Duodenal mucosa (tissue), 2 donors: ENCODE data around the gene CREB1.
"Not testable (repeated sequence)": the region's sequence is repeated elsewhere in the genome, so short reads cannot be mapped to it uniquely, and the experiment has no call there.

Source experiments
- H3K27ac ChIP-seq: one replicate; pipeline ENCODE4 v1.7.0; 2013; ENCODE audit warnings: low read depth, low read length
- H3K27me3 ChIP-seq, 2 donors: one replicate each; pipeline ENCODE4 v1.7.0; 2013; ENCODE audit warnings: low read length in 2 of 2, control low read depth in 1 of 2; ENCODE audit not compliant: insufficient read depth in 2 of 2, control insufficient read depth in 1 of 2
- H3K36me3 ChIP-seq, 2 donors: one replicate each; pipeline ENCODE4 v1.7.0; 2013; ENCODE audit warnings: low read length in 2 of 2, control low read depth in 1 of 2; ENCODE audit not compliant: insufficient read depth in 2 of 2, control insufficient read depth in 1 of 2
- H3K4me1 ChIP-seq, 2 donors: one replicate each; pipeline ENCODE4 v1.7.0; 2013; ENCODE audit warnings: low read length in 2 of 2, control low read depth in 1 of 2; ENCODE audit not compliant: insufficient read depth in 2 of 2, control insufficient read depth in 1 of 2
- H3K4me3 ChIP-seq, 2 donors: one replicate each; pipeline ENCODE4 v1.7.0; 2013; ENCODE audit warnings: low read length in 2 of 2, low read depth in 1 of 2
- H3K9ac ChIP-seq, 2 donors: one replicate each; pipeline ENCODE4 v1.7.0; 2013; ENCODE audit warnings: low read length in 2 of 2, low read depth in 1 of 2
- H3K9me3 ChIP-seq, 2 donors: one replicate each; pipeline ENCODE4 v1.7.0; 2013; ENCODE audit warnings: low read length in 2 of 2, control low read depth in 1 of 2; ENCODE audit not compliant: control insufficient read depth in 1 of 2

Gene CREB1

DNA sequence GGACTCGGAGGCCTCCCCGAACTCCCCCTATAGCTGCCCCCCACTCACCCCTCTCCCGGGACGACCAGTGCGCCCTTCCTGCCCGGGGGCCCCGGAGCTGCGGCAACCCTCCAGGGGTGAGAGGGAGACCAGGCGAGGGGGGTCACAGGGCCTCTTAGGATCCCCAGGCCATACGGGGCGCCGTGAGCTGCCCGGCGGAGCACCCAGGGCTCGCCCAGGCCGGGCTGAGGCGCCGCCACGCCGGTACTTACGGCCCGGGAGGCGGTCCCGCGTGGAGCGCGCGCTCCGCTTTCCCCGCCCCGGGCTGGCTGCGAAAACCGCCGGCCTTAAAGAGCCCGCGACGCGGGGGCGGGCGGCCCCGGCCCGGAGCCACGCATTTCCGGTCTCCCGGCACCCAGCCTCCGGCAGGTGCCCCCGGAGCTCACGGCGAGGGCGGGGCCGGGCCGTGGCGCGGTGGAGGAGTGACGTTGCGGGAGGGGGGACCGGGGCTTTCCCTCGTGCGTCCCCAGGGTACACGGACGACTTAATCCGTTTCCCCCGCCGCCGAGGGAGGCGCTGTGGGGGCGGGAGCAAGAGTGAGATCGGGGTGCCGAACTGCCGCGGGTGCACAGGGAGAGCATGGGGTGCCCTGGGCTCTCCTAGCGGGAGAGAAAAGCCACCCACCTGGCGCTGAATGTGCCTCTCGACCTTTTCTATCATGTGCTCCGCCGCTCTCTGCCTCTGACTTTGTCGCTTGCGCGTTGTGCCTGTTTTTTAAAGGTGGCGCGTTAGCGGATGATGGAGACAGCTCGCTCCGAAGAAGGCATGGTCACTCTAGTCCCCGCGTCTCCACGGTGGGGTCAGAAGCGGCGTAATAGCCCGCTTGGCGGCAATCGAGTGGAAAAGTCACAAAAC, 95.5 kb downstream of the CREB1 start, which contains the start of gene METTL21A:
Gene METTL21A (minus strand): TSS at position 381 of the 894 bp plus-strand sequence. CDS start 1,019 bp downstream, outside the sequence.
- Histone ChIP-seq H3K4me1 (peaks cover 11 to 18% of the 10 kb centered on the region in 2 donors), H3K36me3 (peaks cover 0 to 15% of the 10 kb centered on the region in 2 donors), H3K9me3 (no peaks in the 10 kb centered on the region), H3K9ac (peak within 1 kb of the TSS; percentile 85 to 99), H3K27me3 (no peaks in the 10 kb centered on the region), H3K4me3 (peak within 1 kb of the TSS; percentile 95 to 97), H3K27ac (peak within 1 kb of the TSS; percentile 93)

DNA sequence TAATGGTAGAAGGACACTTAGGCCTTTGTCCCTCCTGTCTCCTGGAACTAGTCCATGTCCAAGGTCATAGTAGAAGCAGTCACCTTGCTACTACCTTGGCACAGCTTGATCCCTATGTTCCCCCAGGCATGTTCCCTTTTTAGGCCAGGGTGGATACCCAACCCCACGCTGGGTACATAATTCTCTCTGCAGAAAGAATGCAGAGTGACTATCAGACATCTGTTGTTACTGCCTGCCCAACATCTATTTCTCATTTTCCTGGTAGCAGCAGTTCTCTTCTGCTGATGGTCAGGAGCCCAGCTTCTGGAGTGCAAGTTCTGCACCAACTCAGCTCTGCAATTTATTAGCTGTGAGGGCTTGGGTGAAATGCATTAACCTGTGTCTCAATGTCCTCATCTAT, 99.8 kb downstream of the CREB1 start:
- no peak overlapping the region for H3K27ac ChIP-seq
- no peaks in the 10 kb centered on the region for H3K36me3 ChIP-seq
- H3K27me3 ChIP-seq: no peaks in the 10 kb centered on the region
- no peaks in the 10 kb centered on the region for H3K4me1 ChIP-seq
- H3K9ac ChIP-seq: no peak overlapping the region
- H3K4me3 ChIP-seq: no peak overlapping the region
- H3K9me3 ChIP-seq: no peaks in the 10 kb centered on the region

DNA sequence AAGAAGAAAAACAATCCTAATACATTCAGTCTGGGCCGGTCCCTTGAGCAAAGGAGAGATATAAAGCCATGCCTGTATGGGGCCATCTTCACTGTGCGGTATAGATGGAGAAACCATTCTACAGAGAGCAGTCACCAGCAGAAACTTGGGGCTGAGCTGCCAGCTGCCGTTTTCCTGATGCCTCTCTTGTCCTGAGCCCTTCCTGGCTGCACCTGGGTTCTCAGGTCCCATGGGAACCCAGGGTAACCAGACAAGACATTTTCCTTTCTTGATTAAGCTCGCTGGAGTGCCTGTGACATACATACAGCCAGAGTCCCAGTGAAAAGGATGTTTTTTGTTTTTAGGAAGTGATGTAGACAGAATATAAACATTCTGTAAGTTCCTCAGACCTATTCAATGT, 100.7 kb downstream of the CREB1 start:
- H3K9me3 ChIP-seq: no peaks in the 10 kb centered on the region
- no peaks in the 10 kb centered on the region for H3K27me3 ChIP-seq
- no peak overlapping the region for H3K9ac ChIP-seq
- H3K4me1 ChIP-seq: no peaks in the 10 kb centered on the region
- no peak overlapping the region for H3K4me3 ChIP-seq
- no peak overlapping the region for H3K27ac ChIP-seq
- no peaks in the 10 kb centered on the region for H3K36me3 ChIP-seq

- H3K36me3 ChIP-seq: no peaks in the 10 kb centered on the region
- no peak overlapping the region for H3K4me3 ChIP-seq
- no peak overlapping the region for H3K9ac ChIP-seq
- no peak overlapping the region for H3K27ac ChIP-seq
- H3K27me3 ChIP-seq: no peaks in the 10 kb centered on the region
- H3K9me3 ChIP-seq: no peaks in the 10 kb centered on the region
- H3K4me1 ChIP-seq: no peaks in the 10 kb centered on the region
These were observed 103.1 kb downstream of the CREB1 start for GRCh38 chr2:207632575-207633493.

DNA sequence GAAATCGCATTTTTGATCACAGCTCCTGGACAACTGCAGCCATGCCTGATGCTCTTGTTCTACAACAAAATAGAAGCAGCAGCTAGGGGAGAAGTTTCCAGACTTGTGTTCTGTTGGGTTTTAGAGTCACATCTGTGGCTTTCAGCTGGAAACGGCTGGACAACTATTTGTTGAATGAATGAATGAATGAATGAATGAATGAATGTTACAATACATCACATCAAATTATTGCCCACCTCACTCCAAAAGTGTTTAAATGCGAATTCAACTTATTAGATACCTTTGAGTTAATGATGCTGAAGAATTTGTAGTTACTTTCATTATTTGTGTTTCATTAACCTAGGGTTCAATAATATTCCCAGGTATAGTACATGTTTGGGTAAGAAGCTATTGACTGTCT, 103.9 kb downstream of the CREB1 start:
- no peak overlapping the region for H3K4me3 ChIP-seq
- no peaks in the 10 kb centered on the region for H3K9me3 ChIP-seq
- no peak overlapping the region for H3K9ac ChIP-seq
- H3K27ac ChIP-seq: no peak overlapping the region
- no peaks in the 10 kb centered on the region for H3K27me3 ChIP-seq
- H3K4me1 ChIP-seq: no peaks in the 10 kb centered on the region
- no peaks in the 10 kb centered on the region for H3K36me3 ChIP-seq

- no peak overlapping the region for H3K9ac ChIP-seq
- no peak overlapping the region for H3K27ac ChIP-seq
- no peaks in the 10 kb centered on the region for H3K4me1 ChIP-seq
- H3K36me3 ChIP-seq: no peaks in the 10 kb centered on the region
- peaks cover 0 to 3% of the 10 kb centered on the region in 2 donors for H3K9me3 ChIP-seq
- no peak overlapping the region for H3K4me3 ChIP-seq
- H3K27me3 ChIP-seq: no peaks in the 10 kb centered on the region
These were observed 105.9 kb downstream of the CREB1 start for GRCh38 chr2:207635468-207636200.

- H3K36me3 ChIP-seq, H3K4me3 ChIP-seq, H3K9ac ChIP-seq, H3K27me3 ChIP-seq, H3K9me3 ChIP-seq, H3K27ac ChIP-seq, H3K4me1 ChIP-seq: not testable (repeated sequence)
These were observed 109.5 kb downstream of the CREB1 start for GRCh38 chr2:207639288-207639687.

DNA sequence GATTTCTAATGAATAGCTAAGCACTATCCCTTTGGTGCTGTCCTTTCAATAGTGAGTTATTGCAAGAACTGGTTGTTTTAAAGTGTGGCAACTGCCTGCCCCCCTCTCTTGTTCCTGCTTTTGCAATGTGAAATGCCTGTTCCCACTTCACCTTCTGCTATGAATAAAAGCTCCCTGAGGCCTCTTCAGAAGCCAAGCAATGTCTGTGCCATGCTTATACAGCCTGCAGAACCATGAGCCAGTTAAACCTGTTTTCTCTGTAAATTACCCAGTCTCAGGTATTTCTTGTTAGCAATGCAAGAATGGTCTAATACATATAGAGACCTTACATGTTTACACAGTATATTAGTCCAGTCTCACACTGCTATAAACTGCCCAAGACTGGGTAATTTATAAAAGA, 110.4 kb downstream of the CREB1 start:
- Histone ChIP-seq H3K27ac (no peak overlapping the region), H3K36me3 (no peaks in the 10 kb centered on the region), H3K4me3 (no peak overlapping the region), H3K27me3 (no peaks in the 10 kb centered on the region), H3K4me1 (no peaks in the 10 kb centered on the region), H3K9ac (no peak overlapping the region), H3K9me3 (peaks cover 0 to 4% of the 10 kb centered on the region in 2 donors)

DNA sequence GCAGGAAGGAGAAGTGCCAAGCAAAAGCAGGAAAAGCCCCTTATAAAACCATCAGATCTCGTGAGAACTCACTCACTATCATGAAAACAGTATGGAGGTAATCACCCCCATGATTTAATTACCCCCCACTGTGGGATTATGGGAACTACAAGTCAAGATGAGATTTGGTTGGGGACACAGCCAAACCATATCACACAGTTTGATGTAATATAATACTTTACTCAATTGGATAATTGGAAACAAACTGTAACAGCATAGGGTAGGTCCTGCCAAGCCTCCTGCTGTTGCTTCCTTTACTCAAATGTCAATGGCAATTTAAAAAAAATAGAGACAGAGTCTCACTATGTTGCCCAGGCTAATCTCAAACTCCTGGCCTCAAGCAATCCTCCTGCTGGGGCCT, 110.9 kb downstream of the CREB1 start:
- Histone ChIP-seq H3K4me3 (no peak overlapping the region), H3K27ac (no peak overlapping the region), H3K27me3 (no peaks in the 10 kb centered on the region), H3K9ac (no peak overlapping the region), H3K36me3 (no peaks in the 10 kb centered on the region), H3K9me3 (peaks cover 0 to 4% of the 10 kb centered on the region in 2 donors), H3K4me1 (no peaks in the 10 kb centered on the region)
